Endothelial cell of umbilical vein (primary cell): ENCODE measurements around the gene ZNF491. TPM values are rescaled to one million over a fixed set of nuclear protein-coding genes. Genes with fewer than 3 reads are reported as not detected.

Experiments
- BruUV-seq: library from RNA; stranded (reverse); fragments of 400-500 nt; replicated peaks from 2 replicates; lab custom pipeline; 2021; lab: Mats Ljungman, UMichigan
- CTCF ChIA-PET: fragments of 300-600, 350-600 bp; sonication (Branson Sonifier 250); formaldehyde crosslinking; loops from one replicate; lab custom pipeline; 2021; ENCODE audit warnings: antibody characterized with exemption, inconsistent platforms; lab: Charles Lee
- POLR2A ChIA-PET: fragments of 300-600, 350-600 bp; sonication (Branson Sonifier 250); formaldehyde crosslinking; loops from one replicate; lab custom pipeline; 2021; ENCODE audit warnings: antibody characterized with exemption, inconsistent platforms; lab: Charles Lee
- DNase-seq: peaks from one replicate; pipeline ENCODE4 v3.0.0-alpha.2; 2011; ENCODE audit warnings: low read depth, low spot score
- FAIRE-seq: peaks from 2 replicates; lab custom pipeline; 2011; peaks lifted over from hg19 to GRCh38; lab: Jason Lieb, UNC
- H2AFZ ChIP-seq: 2 replicates; pipeline ENCODE4 v1.6.0; 2012; ENCODE audit warnings: low read depth, low read length, control low read depth, inconsistent platforms
- H3K27ac ChIP-seq: 2 replicates; pipeline ENCODE4 v1.5.1; 2011; ENCODE audit warnings: low read depth, mild to moderate bottlenecking, control low read depth, low read length, moderate library complexity; ENCODE audit not compliant: insufficient read depth
- H3K27me3 ChIP-seq, 2 experiments: 2 replicates each; pipeline versions ENCODE4 v1.6.0 to v1.6.1; 2011; ENCODE audit warnings: low read length in 2 of 2, mixed read lengths in 1 of 2; ENCODE audit not compliant: control insufficient read depth in 2 of 2, insufficient read depth in 2 of 2
- H3K36me3 ChIP-seq, 2 experiments: 2 replicates in 1 of 2; 3 replicates in 1 of 2; pipeline ENCODE4 v1.5.1; 2011; ENCODE audit warnings: low read length in 2 of 2, mild to moderate bottlenecking in 1 of 2, moderate library complexity in 1 of 2; ENCODE audit not compliant: control insufficient read depth in 2 of 2, insufficient read depth in 2 of 2; ENCODE audit errors: extremely low read depth in 1 of 2
- H3K4me1 ChIP-seq: 3 replicates; pipeline ENCODE4 v1.5.1; 2011; ENCODE audit warnings: mild to moderate bottlenecking, low read length; ENCODE audit not compliant: control insufficient read depth, insufficient read depth; ENCODE audit errors: extremely low read depth
- H3K4me2 ChIP-seq: 2 replicates; pipeline ENCODE4 v1.6.1; 2011; ENCODE audit warnings: low read length, control low read depth, mixed read lengths; ENCODE audit not compliant: insufficient read depth
- H3K4me3 ChIP-seq, 3 experiments: fragments of 200-600 bp in 1 of 3; sonication (generic), shearing (Covaris generic) in 1 of 3; replicated peaks in 1 of 3; 2 replicates each; pipeline ENCODE4 v1.5.1; 2011 to 2016; ENCODE audit warnings: control low read depth in 3 of 3, low read length in 3 of 3, mild to moderate bottlenecking in 2 of 3, inconsistent platforms in 1 of 3, low read depth in 1 of 3, moderate library complexity in 1 of 3; ENCODE audit not compliant: insufficient read depth in 1 of 3
- H3K79me2 ChIP-seq: 2 replicates; pipeline ENCODE4 v1.6.0; 2012; ENCODE audit warnings: low read length, inconsistent platforms; ENCODE audit not compliant: control insufficient read depth, insufficient read depth
- H3K9ac ChIP-seq: replicated peaks from 2 replicates; pipeline ENCODE3; 2011; ENCODE audit warnings: low read length, control low read depth; ENCODE audit not compliant: insufficient read depth; ENCODE audit errors: extremely low read depth
- H3K9me1 ChIP-seq: replicated peaks from 3 replicates; pipeline ENCODE4 v1.6.0; 2011; ENCODE audit warnings: mild to moderate bottlenecking, low read length; ENCODE audit not compliant: control insufficient read depth, insufficient read depth; ENCODE audit errors: extremely low read depth
- H3K9me3 ChIP-seq: replicated peaks from 2 replicates; pipeline ENCODE4 v1.5.1; 2012; ENCODE audit warnings: low read length, inconsistent platforms; ENCODE audit not compliant: control insufficient read depth, insufficient read depth
- H4K20me1 ChIP-seq: replicated peaks from 2 replicates; pipeline ENCODE3; 2011; ENCODE audit warnings: mild to moderate bottlenecking, low read length; ENCODE audit not compliant: control insufficient read depth, insufficient read depth; ENCODE audit errors: extremely low read depth
- POLR2A ChIP-seq: IDR thresholded peaks from 2 replicates; pipeline ENCODE4 v1.6.1; 2012; ENCODE audit warnings: low read depth, mild to moderate bottlenecking, control low read depth, low read length
- POLR2AphosphoS5 ChIP-seq: IDR thresholded peaks from 2 replicates; pipeline ENCODE4 v1.6.1; 2012; ENCODE audit warnings: low read depth, mild to moderate bottlenecking, control low read depth, low read length, moderate library complexity; ENCODE audit not compliant: insufficient read depth
- dilution Hi-C: fragments of 300-500 bp; cut with MboI; formaldehyde crosslinking; loops from one replicate; pipeline ENCODE4 v1.15.0; 2019; ENCODE audit warnings: low sequenced_read_pairs; ENCODE audit not compliant: extremely low pct_ligation_motif_present
- intact Hi-C: fragments of 100-400 bp; cut with micrococcal nuclease; formaldehyde crosslinking; loops from one replicate; pipeline ENCODE4 v1.10.0; 2022
- polyA plus RNA-seq, 4 experiments: library from polyadenylated mRNA; depleted of rRNA in 3 of 4; stranded (reverse) in 3 of 4; unstranded in 1 of 4; fragments of >200 nt; gene quantifications; 2 replicates each; pipeline versions ENCODE4 v1.2.1 to v1.2.3, GENCODE V29; 2011 to 2012; ENCODE audit warnings: missing spikeins in 1 of 4
- total RNA-seq: library from RNA; stranded (reverse); gene quantifications from 2 replicates; pipeline ENCODE4 v1.2.3, GENCODE V29; 2021

Gene ZNF491
- total and polyA plus RNA-seq, 2 donors (not counting 3 experiments of a cell fraction or from before 2014, with no cell fraction given) = 0.55 to 1.1 TPM

DNA sequence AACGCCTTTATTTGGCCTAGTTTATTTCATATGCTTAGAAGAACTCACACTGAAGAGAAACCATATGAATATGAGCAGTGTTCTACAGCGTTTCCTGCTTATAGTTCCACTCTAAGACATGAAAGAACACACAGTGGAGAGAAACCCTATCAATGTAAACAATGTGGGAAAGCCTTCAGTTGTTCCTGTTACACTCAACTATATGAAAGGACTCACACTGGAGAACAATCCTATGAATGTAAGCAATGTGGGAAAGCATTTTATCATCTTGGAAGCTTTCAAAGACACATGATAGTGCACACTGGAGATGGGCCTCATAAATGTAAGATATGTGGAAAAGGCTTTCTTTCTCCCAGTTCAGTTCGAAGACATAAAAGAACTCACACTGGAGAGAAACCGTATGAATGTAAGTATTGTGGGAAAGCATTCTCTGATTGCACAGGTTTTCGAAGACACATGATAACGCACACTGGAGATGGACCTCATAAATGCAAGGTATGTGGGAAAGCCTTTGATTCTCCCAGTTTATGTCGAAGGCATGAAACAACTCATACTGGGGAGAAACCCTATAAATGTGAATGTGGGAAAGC lies 17.8 kb upstream of the ZNF491 start:
- FAIRE-seq (no peak), DNase-seq (no peak)
- dilution Hi-C loops = no loop called here
- CTCF ChIA-PET = no interaction called here
- no peak overlapping the region for H3K4me2 ChIP-seq
- POLR2A ChIA-PET = no interaction called here
- H3K27ac ChIP-seq = no peak overlapping the region
- no peaks in the 10 kb centered on the region for H3K79me2 ChIP-seq
- intact Hi-C loops = no loop called here
- no peak overlapping the region for H3K9ac ChIP-seq
- H3K9me3 ChIP-seq = peaks cover 30% of the 10 kb centered on the region
- H2AFZ ChIP-seq = no peak overlapping the region
- TF ChIP-seq POLR2A = no peak
- no peaks in the 10 kb centered on the region for H3K27me3 ChIP-seq
- no peaks in the 10 kb centered on the region for H4K20me1 ChIP-seq
- no peaks in the 10 kb centered on the region for H3K4me1 ChIP-seq
- no peak overlapping the region for H3K4me3 ChIP-seq
- BruUV-seq = no TSS peak
- peaks cover 10 to 13% of the 10 kb centered on the region in 2 experiments for H3K36me3 ChIP-seq
- H3K9me1 ChIP-seq = no peaks in the 10 kb centered on the region

DNA sequence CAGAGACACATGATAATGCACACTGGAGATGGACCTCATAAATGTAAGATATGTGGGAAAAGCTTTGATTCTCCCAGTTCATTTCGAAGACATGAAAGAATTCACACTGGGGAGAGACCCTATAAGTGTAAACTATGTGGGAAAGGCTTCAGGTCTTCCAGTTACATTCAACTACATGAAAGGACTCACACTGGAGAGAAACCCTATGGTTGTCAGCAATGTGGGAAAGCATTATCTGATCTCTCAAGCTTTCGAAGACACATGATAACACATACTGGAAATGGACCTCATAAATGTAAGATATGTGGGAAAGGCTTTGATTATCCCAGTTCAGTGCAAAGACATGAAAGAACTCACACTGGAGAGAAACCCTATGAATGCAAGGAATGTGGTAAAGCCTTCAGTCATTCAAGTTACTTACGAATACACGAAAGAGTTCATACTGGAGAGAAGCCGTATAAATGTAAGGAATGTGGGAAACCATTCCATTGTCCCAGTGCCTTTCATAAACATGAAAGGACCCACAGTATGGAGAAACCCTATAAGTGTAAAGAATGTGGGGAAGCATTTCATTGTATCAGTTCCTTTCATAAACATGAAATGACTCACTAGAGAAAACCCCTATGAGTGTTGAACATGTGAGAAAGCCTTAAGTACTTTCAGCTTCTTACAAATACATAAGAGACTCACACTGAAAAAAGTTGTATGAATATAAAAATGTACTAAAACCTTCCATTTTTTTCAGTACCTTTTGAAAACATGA lies 16.8 kb upstream of the ZNF491 start:
- dilution Hi-C loops (no loop called here), intact Hi-C loops (no loop called here)
- Histone ChIP-seq H3K9me3 (peaks cover 30% of the 10 kb centered on the region), H3K27me3 (no peaks in the 10 kb centered on the region), H3K79me2 (no peaks in the 10 kb centered on the region), H3K9ac (no peak overlapping the region), H3K4me3 (no peak overlapping the region), H2AFZ (no peak overlapping the region), H3K27ac (no peak overlapping the region), H3K36me3 (peaks cover 10 to 13% of the 10 kb centered on the region in 2 experiments), H3K4me1 (no peaks in the 10 kb centered on the region), H3K9me1 (no peaks in the 10 kb centered on the region), H4K20me1 (no peaks in the 10 kb centered on the region), H3K4me2 (no peak overlapping the region)
- DNase-seq = no peak
- TF ChIP-seq POLR2AphosphoS5 (no peak), POLR2A (no peak)
- no peak for FAIRE-seq
- POLR2A ChIA-PET = no interaction called here
- CTCF ChIA-PET = no interaction called here
- no TSS peak for BruUV-seq
